Activated CD4-positive, alpha-beta T cell treated with anti-CD3 and anti-CD28 coated beads for 36 hours (primary cell): ENCODE measurements around the gene DNPEP. TPM values are rescaled to one million over a fixed set of nuclear protein-coding genes. Genes with fewer than 3 reads are reported as not detected.

Experiments used
- ATAC-seq: fragments of 200-7000 bp; cut with Tn5 transposase; one replicate; pipeline ENCODE4 v1.10.0; 2021; ENCODE audit warnings: mild to moderate bottlenecking, moderate library complexity
- CTCF ChIA-PET: fragments of 350-600 bp; sonication (Branson Sonifier 250); formaldehyde crosslinking; loops from one replicate; lab custom pipeline; 2021; ENCODE audit warnings: antibody characterized with exemption; lab: Charles Lee
- POLR2A ChIA-PET: fragments of 350-600 bp; sonication (Branson Sonifier 250); formaldehyde crosslinking; loops from one replicate; lab custom pipeline; 2021; ENCODE audit warnings: antibody characterized with exemption, inconsistent platforms; lab: Charles Lee
- DNase-seq: peaks from one replicate; pipeline ENCODE4 v3.0.0-alpha.2; 2020
- H3K27ac Mint-ChIP-seq: one replicate; pipeline ENCODE4 v1.8.0; 2021; ENCODE audit warnings: mixed read lengths
- H3K27me3 Mint-ChIP-seq: one replicate; pipeline ENCODE4 v1.8.0; 2021; ENCODE audit warnings: mixed read lengths
- H3K36me3 Mint-ChIP-seq: one replicate; pipeline ENCODE4 v1.8.0; 2021; ENCODE audit warnings: low read depth, mixed read lengths
- H3K4me1 Mint-ChIP-seq: one replicate; pipeline ENCODE4 v1.8.0; 2021; ENCODE audit warnings: mixed read lengths
- H3K4me3 Mint-ChIP-seq: one replicate; pipeline ENCODE4 v1.8.0; 2021; ENCODE audit warnings: mild to moderate bottlenecking, moderate library complexity, mixed read lengths
- H3K9me3 Mint-ChIP-seq: one replicate; pipeline ENCODE4 v1.8.0; 2021; ENCODE audit warnings: low read depth, mixed read lengths
- intact Hi-C, 2 experiments: fragments of 100-400 bp; cut with DNase I in 1 of 2; cut with micrococcal nuclease in 1 of 2; formaldehyde crosslinking; loops; one replicate each; pipeline versions ENCODE4 v1.14.2 to v1.15.1; 2022 to 2024; cut with DNase I, micrococcal nuclease
- total RNA-seq, 2 experiments: library from RNA; stranded (reverse); gene quantifications; one replicate each; pipeline ENCODE4 v1.2.3, GENCODE V29; 2021

The DNPEP gene
- total RNA-seq, 2 experiments from 2014 or later, result 81.0 to 93.1 TPM

DNA sequence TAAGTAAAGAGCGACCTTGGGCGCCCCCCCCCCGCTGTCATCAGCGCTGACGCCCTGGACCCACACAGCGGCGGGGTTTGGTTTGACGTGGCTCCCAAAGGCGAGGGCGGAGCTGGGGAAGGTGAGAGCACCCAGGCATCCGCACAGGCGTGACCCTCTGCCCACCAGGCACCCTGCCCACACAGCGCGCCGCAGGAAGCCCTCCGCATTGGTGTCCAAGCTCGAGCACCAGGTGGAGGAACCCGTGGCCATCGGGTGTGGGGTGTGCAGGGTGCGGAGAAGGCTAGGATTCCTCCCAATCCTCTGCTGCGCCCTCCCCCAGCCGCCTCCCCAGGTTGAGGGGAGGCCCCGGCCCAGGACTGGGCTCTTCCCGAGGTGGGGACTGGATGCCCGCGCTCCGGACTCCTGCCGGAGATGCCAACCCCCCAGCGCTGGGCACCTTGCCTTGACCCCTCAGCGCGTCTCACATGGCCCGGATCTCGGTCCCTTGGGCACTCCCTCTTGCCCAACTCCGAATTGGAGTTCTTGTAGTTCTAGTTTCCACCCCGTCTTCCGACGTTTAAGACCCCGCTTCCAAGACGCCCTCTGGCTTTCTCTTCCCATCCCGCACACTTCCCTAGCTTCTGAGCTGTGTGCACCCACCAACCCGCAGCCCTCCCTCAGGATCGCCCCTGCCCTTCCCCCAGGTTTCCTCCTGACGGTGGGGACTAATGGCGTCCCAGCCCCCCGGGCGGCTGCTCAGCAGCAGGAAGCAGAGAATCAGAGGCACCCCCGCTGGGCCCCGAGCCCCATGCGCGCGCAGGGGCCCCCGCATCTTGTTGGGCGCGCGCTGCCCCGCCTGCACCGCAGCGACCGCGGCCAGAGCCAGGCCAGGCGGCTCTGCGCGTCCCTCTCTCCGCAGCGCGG lies 29.3 kb downstream of the DNPEP start:
- no peak overlapping the region for H3K4me3 Mint-ChIP-seq
- intact Hi-C loops, result no loop called here
- CTCF ChIA-PET, result interaction anchor here (0.6 to 0.7 kb wide), 2 partner anchors 77 to 295 kb away, joined by 3 read pairs; no protein-coding TSS in a partner anchor
- H3K9me3 Mint-ChIP-seq, result no peaks in the 10 kb centered on the region
- no peaks in the 10 kb centered on the region for H3K36me3 Mint-ChIP-seq
- DNase-seq, result peak; percentile 46
- peak; percentile 53 for ATAC-seq
- H3K4me1 Mint-ChIP-seq, result peaks cover 6% of the 10 kb centered on the region
- H3K27me3 Mint-ChIP-seq, result peaks cover 41% of the 10 kb centered on the region
- POLR2A ChIA-PET, result no interaction called here
- no peak overlapping the region for H3K27ac Mint-ChIP-seq

DNA sequence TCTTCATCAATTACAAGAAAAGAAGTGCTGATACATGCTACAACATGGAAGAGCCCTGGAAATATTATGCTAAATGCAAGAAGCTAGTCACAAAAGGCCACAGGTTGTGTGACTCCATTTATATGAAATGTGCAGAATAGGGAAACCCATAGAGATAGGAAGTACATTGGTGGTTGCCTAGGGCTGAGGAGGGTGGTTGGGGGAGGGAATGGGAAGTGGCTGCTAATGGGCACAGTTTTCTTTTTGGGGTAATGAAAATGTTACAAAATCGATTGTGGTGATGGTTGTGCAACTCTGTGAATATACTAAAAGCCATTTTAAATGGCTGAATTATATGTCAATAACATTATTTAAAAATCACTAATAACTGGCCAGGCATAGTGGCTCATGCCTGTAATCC lies 30.9 kb downstream of the DNPEP start:
- Mint-ChIP-seq H3K4me1 (peaks cover 3% of the 10 kb centered on the region), H3K4me3 (no peak overlapping the region), H3K9me3 (no peaks in the 10 kb centered on the region), H3K27me3 (peaks cover 41% of the 10 kb centered on the region), H3K27ac (no peak overlapping the region), H3K36me3 (no peaks in the 10 kb centered on the region)
- intact Hi-C loops, result no loop called here
- ChIA-PET CTCF (interaction anchor here (0.6 to 1.2 kb wide), 6 partner anchors 11 to 948 kb away, joined by 3 to 4 read pairs (median 3); no protein-coding TSS in a partner anchor), POLR2A (no interaction called here)
- no peak for DNase-seq
- no peak for ATAC-seq

DNA sequence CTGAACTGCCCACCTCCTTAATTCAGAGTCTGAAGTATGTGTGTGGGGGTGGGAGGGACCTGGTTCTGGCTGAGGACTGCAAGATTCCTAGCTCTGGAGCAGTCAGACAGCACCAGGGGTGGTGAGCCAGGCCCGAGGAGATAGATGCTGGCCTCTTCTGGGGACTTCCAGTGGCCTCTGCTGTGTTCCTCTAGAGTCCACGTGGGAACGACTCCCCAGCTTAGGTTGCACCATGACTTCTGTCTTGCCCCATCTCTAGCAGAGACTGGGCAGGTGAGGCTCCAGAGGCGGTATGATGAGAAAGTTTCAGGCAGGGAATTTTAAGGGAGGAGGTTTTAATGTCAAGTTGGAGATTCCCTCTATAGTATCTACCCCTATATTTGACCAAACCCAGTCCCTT lies 33.1 kb downstream of the DNPEP start:
- Mint-ChIP-seq H3K27ac (no peak overlapping the region), H3K9me3 (no peaks in the 10 kb centered on the region), H3K4me1 (peaks cover 3% of the 10 kb centered on the region), H3K4me3 (no peak overlapping the region), H3K36me3 (no peaks in the 10 kb centered on the region), H3K27me3 (peaks cover 36% of the 10 kb centered on the region)
- DNase-seq (no peak), ATAC-seq (no peak)
- ChIA-PET POLR2A (no interaction called here), CTCF (interaction anchor here (0.7 to 0.9 kb wide), 3 partner anchors 68 to 633 kb away, joined by 3 read pairs; no protein-coding TSS in a partner anchor)
- intact Hi-C loops, result loop anchor here in 1 of 2 experiments (5.0 kb wide), 1 partner anchor 192 kb away; the partner anchor contains the start of gene NHEJ1

DNA sequence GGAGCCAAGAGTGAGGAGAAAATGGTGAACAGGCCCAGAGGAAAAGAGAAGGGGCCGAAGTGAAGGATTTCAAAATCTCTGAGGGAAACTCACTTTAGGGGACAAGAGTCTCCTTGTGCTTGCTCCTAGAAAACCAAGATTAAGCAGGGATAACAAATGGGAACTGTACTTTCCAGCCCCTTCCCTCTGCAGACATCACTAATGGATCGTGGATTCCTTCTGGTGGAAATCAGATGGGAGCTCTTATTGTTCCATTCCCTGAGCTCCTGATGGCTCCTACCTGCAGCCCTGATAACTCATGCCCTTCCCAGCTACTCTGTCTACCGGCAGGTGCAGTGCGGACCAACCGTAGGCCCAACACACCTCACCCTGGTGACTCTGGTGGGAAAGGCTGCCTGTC lies 34.6 kb downstream of the DNPEP start:
- Mint-ChIP-seq H3K9me3 (no peaks in the 10 kb centered on the region), H3K4me3 (no peak overlapping the region), H3K27me3 (peaks cover 33% of the 10 kb centered on the region), H3K4me1 (no peaks in the 10 kb centered on the region), H3K27ac (no peak overlapping the region), H3K36me3 (no peaks in the 10 kb centered on the region)
- intact Hi-C loops, result loop anchor here (2.0 to 5.0 kb wide), 2 partner anchors 191 to 294 kb away; partner anchors contain the start of gene NHEJ1 (in 1 of the 2)
- ChIA-PET CTCF (interaction anchor here (0.7 to 1.6 kb wide), 9 partner anchors 8 to 201 kb away, joined by 3 to 7 read pairs (median 4); partner anchors contain the start of gene DNAJB2), POLR2A (no interaction called here)
- no peak for ATAC-seq
- DNase-seq, result no peak

DNA sequence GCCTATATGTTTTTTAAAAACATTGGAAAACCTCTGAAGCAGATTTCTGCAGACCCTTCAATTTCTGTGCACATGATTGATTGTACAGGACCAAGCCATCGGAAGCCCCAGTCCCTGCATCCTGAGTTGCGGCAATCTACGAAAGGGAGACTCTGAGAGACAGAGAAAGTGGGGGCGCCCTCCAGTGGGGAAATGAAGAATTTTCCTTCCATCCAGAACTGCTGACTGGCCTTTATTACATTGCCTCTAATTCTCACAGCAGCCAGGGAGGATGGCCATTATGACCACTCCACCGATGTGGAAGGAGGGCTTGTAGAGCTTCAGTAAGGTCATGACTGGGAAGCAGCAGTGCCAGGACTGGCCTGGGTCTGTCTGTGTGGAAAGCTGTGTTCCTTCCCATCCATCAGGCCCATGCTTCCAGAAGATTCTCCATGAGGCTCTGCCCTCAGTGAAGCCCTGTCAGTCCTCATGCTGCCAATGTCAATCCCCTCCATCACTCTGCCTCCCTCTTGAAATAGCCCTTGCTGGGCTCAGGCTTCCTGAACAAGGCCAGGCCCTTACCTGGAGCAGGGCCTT lies 35.2 kb downstream of the DNPEP start:
- Mint-ChIP-seq H3K27ac (no peak overlapping the region), H3K36me3 (no peaks in the 10 kb centered on the region), H3K27me3 (peaks cover 30% of the 10 kb centered on the region), H3K9me3 (no peaks in the 10 kb centered on the region), H3K4me3 (no peak overlapping the region), H3K4me1 (no peaks in the 10 kb centered on the region)
- ChIA-PET POLR2A (interaction anchor here (0.7 kb wide), 1 partner anchor 17 kb away, joined by 5 read pairs; no protein-coding TSS in a partner anchor), CTCF (interaction anchor here (0.7 to 1.6 kb wide), 4 partner anchors 11 to 227 kb away, joined by 3 to 7 read pairs (median 4); partner anchors contain the start of gene DNAJB2)
- intact Hi-C loops, result loop anchor here (1.0 to 5.0 kb wide), 3 partner anchors 190 to 294 kb away; partner anchors contain the start of gene NHEJ1 (in 2 of the 2)
- ATAC-seq (peak; percentile 96), DNase-seq (peak; percentile 86)

DNA sequence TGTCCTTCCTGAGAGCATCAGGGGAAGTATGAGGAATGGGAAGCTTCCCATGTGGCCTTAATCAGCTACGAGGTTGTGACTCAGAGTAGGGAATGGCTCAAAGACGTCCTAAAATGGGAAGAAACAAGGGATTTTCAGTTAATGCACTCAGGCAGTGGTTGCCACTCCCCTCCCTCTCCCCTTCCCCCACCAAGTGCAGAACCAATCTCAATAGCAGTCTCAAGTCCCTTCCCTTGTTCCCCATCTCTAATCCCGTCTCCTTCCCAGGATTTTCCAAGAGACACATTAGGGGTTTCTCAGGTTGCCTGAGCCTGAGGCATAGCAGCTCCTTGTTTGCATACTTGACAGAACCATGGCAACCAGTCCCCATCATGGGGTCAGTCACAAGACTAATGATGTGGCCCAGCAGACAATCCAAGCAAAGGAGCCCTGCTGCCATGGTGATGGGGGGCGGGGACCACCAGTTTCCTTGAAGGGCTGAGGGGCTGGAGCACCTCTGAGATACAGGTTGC lies 36.9 kb downstream of the DNPEP start:
- ChIA-PET POLR2A (no interaction called here), CTCF (interaction anchor here (0.6 to 1.7 kb wide), 10 partner anchors 10 to 408 kb away, joined by 3 to 6 read pairs (median 4); no protein-coding TSS in a partner anchor)
- Mint-ChIP-seq H3K36me3 (no peaks in the 10 kb centered on the region), H3K9me3 (no peaks in the 10 kb centered on the region), H3K27me3 (peaks cover 25% of the 10 kb centered on the region), H3K4me1 (no peaks in the 10 kb centered on the region), H3K27ac (no peak overlapping the region), H3K4me3 (no peak overlapping the region)
- ATAC-seq, result no peak
- no peak for DNase-seq
- intact Hi-C loops, result loop anchor here in 1 of 2 experiments (5.0 kb wide), 1 partner anchor 188 kb away; the partner anchor contains the start of gene NHEJ1

DNA sequence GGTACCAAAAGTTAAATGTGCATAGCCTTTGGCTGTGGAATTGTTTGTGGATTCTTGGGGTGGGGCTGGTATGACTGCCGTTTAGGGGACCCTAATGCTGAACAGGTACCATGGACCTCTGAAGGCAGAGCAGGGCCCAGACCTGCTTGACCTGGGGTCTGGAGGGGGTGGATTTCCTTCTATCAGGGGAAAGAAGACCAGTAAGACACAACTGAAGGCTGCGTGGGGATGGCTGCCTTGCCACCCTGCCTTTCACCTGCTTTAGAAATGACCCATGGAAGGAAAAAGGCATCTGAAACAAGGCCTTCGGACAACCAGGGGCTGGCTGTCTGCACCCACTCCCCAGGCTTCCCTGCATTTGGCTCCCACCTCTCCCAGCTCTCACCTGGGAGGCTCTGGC lies 37.5 kb downstream of the DNPEP start:
- Mint-ChIP-seq H3K27me3 (peaks cover 19% of the 10 kb centered on the region), H3K27ac (no peak overlapping the region), H3K4me1 (no peaks in the 10 kb centered on the region), H3K9me3 (no peaks in the 10 kb centered on the region), H3K36me3 (no peaks in the 10 kb centered on the region), H3K4me3 (no peak overlapping the region)
- ChIA-PET CTCF (interaction anchor here (0.6 to 1.7 kb wide), 5 partner anchors 53 to 473 kb away, joined by 3 to 4 read pairs (median 3); no protein-coding TSS in a partner anchor), POLR2A (no interaction called here)
- no peak for ATAC-seq
- DNase-seq, result no peak
- intact Hi-C loops, result loop anchor here in 1 of 2 experiments (5.0 kb wide), 1 partner anchor 188 kb away; the partner anchor contains the start of gene NHEJ1

DNA sequence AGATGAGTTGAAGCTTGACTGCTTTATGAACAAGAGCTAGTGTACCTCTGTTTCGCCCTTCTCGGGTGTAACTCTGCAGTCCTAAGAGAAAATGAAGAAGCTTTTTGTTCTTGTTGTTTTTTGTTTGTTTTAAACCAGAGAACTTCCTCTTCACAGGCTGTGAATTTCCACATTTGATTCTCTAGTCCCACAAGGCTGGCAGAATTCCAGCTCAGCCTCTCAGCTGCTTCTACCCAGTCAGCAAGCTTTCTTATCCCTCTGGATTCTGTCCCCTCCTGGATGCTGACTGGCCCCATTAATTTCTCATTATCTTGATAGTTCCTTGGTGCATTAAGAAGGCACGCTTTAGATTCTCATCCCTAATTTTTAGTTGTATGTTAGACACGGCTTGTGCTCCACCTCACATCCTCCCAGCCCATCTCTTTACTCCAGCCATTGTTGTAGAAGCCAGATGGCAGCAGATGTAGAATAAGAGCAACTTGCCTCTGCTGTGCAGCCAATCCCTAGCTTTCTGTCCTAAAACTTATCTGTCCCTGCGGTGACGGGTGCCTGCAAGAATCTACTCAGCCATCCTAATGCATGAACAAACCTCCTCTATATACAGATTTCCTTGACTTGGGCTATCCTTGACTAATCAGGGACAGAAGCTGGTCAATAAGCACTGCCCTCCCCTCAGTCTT lies 42.8 kb downstream of the DNPEP start:
- no peak overlapping the region for H3K27ac Mint-ChIP-seq
- DNase-seq (no peak), ATAC-seq (no peak)
- intact Hi-C loops, result no loop called here
- no peaks in the 10 kb centered on the region for H3K9me3 Mint-ChIP-seq
- no peaks in the 10 kb centered on the region for H3K4me1 Mint-ChIP-seq
- CTCF ChIA-PET, result interaction anchor here (0.7 to 1.7 kb wide), 5 partner anchors 9 to 271 kb away, joined by 3 to 4 read pairs (median 4); no protein-coding TSS in a partner anchor
- no peak overlapping the region for H3K4me3 Mint-ChIP-seq
- peaks cover 11% of the 10 kb centered on the region for H3K27me3 Mint-ChIP-seq
- POLR2A ChIA-PET, result interaction anchor here (0.6 kb wide), 1 partner anchor 86 kb away, joined by 4 read pairs; no protein-coding TSS in a partner anchor
- H3K36me3 Mint-ChIP-seq, result no peaks in the 10 kb centered on the region

DNA sequence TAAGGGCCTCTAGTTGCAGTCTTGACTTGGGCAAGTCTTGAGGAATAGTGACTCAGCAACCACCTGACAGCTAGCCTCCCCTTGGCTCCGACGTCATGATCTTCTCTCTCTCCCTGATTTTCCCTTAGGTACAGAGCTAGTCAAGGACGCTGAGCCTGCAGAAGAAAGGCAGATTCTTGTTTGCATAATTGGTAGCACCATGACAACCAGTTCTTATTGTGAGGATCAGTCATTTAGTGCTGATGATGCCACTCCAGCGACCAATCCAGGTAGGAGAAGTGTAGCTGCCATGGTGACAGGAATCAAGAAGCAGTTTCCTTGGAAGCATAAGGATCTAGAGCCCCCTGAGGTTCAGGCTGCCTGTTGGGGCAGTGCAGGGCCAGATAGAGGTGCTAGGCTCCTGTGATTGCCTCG lies 52.3 kb downstream of the DNPEP start:
- Mint-ChIP-seq H3K4me3 (no peak overlapping the region), H3K27ac (no peak overlapping the region), H3K4me1 (no peaks in the 10 kb centered on the region), H3K36me3 (no peaks in the 10 kb centered on the region), H3K27me3 (peaks cover 52% of the 10 kb centered on the region), H3K9me3 (peaks cover 10% of the 10 kb centered on the region)
- DNase-seq (no peak), ATAC-seq (no peak)
- CTCF ChIA-PET, result interaction anchor here (0.6 to 1.3 kb wide), 3 partner anchors 22 to 40 kb away, joined by 3 to 5 read pairs (median 3); no protein-coding TSS in a partner anchor
- POLR2A ChIA-PET, result no interaction called here
- intact Hi-C loops, result no loop called here

DNA sequence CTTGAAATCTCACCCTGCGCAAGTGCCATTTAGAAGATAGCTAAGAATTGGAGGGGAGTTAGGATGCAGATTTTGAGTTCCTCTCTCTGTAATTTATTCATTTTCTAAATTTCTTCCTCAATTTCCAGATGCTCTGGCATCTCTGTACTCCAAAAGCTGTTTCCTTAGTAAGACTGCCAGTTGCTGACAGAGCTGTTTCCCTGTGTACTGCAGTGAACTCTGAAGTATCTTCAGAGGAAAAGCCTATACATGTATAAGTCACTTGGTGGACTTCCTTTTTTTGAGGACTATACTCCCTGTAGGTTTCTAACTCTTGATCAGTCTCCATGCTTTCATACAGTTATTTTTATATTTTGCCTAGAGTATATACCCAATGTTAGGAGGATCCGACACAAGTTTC lies 53.6 kb downstream of the DNPEP start:
- peaks cover 10% of the 10 kb centered on the region for H3K9me3 Mint-ChIP-seq
- peaks cover 50% of the 10 kb centered on the region for H3K27me3 Mint-ChIP-seq
- ChIA-PET POLR2A (interaction anchor here (0.7 kb wide), 1 partner anchor 274 kb away, joined by 4 read pairs; no protein-coding TSS in a partner anchor), CTCF (interaction anchor here (0.7 kb wide), 1 partner anchor 364 kb away, joined by 3 read pairs; no protein-coding TSS in a partner anchor)
- no peaks in the 10 kb centered on the region for H3K36me3 Mint-ChIP-seq
- intact Hi-C loops, result no loop called here
- no peak overlapping the region for H3K27ac Mint-ChIP-seq
- no peaks in the 10 kb centered on the region for H3K4me1 Mint-ChIP-seq
- no peak overlapping the region for H3K4me3 Mint-ChIP-seq
- ATAC-seq (no peak), DNase-seq (no peak)
